ENCODE results near the gene EP400.

- TF ChIP-seq CTCF (IDR thresholded peaks at IDR 0.05), result no peak
- TF ChIP-seq EP300 (IDR thresholded peaks at IDR 0.05), result no peak
- TF ChIP-seq POLR2AphosphoS5 (IDR thresholded peaks at IDR 0.05), result no peak
These were observed 122.2 kb downstream of the EP400 start for GRCh38 chr12:132071830-132072384.
